Measurements from ENCODE around the gene INTS3.

INTS3 gene

GRCh38 chr1:153687346-153688125 lies 40.3 kb upstream of the INTS3 start:
- Histone ChIP-seq H3K4me3 (ENCODE audit: insufficient read depth, low read depth, low read length, poor library complexity, severe bottlenecking) (no peak overlapping the region), H3K27me3 (replicated peaks; ENCODE audit: control insufficient read depth, insufficient read depth, low read length, poor library complexity, severe bottlenecking) (no peaks in the 10 kb centered on the region), H3K4me1 (ENCODE audit: control insufficient read depth, insufficient read depth, low read length, poor library complexity, severe bottlenecking) (no peaks in the 10 kb centered on the region), H3K9me3 (ENCODE audit: control insufficient read depth, low read length) (no peaks in the 10 kb centered on the region), H3K27ac (ENCODE audit: insufficient read depth, low read length, poor library complexity, severe bottlenecking) (no peak overlapping the region), H3K36me3 (ENCODE audit: control insufficient read depth, insufficient read depth, low read length) (no peaks in the 10 kb centered on the region)
- no peak for DNase-seq

GRCh38 chr1:153688276-153688675 lies 39.6 kb upstream of the INTS3 start:
- H3K9me3 ChIP-seq (ENCODE audit: control insufficient read depth, low read length), result no peaks in the 10 kb centered on the region
- no peaks in the 10 kb centered on the region for H3K4me1 ChIP-seq (ENCODE audit: control insufficient read depth, insufficient read depth, low read length, poor library complexity, severe bottlenecking)
- H3K36me3 ChIP-seq (ENCODE audit: control insufficient read depth, insufficient read depth, low read length), result no peaks in the 10 kb centered on the region
- H3K4me3 ChIP-seq (ENCODE audit: insufficient read depth, low read depth, low read length, poor library complexity, severe bottlenecking), result no peak overlapping the region
- H3K27ac ChIP-seq (ENCODE audit: insufficient read depth, low read length, poor library complexity, severe bottlenecking), result no peak overlapping the region
- no peak for DNase-seq
- no peaks in the 10 kb centered on the region for H3K27me3 ChIP-seq (replicated peaks; ENCODE audit: control insufficient read depth, insufficient read depth, low read length, poor library complexity, severe bottlenecking)

GRCh38 chr1:153688736-153689328 lies 39.0 kb upstream of the INTS3 start:
- H3K4me1 ChIP-seq (ENCODE audit: control insufficient read depth, insufficient read depth, low read length, poor library complexity, severe bottlenecking), result no peaks in the 10 kb centered on the region
- H3K27me3 ChIP-seq (replicated peaks; ENCODE audit: control insufficient read depth, insufficient read depth, low read length, poor library complexity, severe bottlenecking), result no peaks in the 10 kb centered on the region
- no peaks in the 10 kb centered on the region for H3K36me3 ChIP-seq (ENCODE audit: control insufficient read depth, insufficient read depth, low read length)
- no peaks in the 10 kb centered on the region for H3K9me3 ChIP-seq (ENCODE audit: control insufficient read depth, low read length)
- no peak for DNase-seq
- H3K4me3 ChIP-seq (ENCODE audit: insufficient read depth, low read depth, low read length, poor library complexity, severe bottlenecking), result no peak overlapping the region
- no peak overlapping the region for H3K27ac ChIP-seq (ENCODE audit: insufficient read depth, low read length, poor library complexity, severe bottlenecking)

- H3K4me1 ChIP-seq (ENCODE audit: control insufficient read depth, insufficient read depth, low read length, poor library complexity, severe bottlenecking), result no peaks in the 10 kb centered on the region
- no peak overlapping the region for H3K4me3 ChIP-seq (ENCODE audit: insufficient read depth, low read depth, low read length, poor library complexity, severe bottlenecking)
- H3K9me3 ChIP-seq (ENCODE audit: control insufficient read depth, low read length), result no peaks in the 10 kb centered on the region
- no peak overlapping the region for H3K27ac ChIP-seq (ENCODE audit: insufficient read depth, low read length, poor library complexity, severe bottlenecking)
- H3K36me3 ChIP-seq (ENCODE audit: control insufficient read depth, insufficient read depth, low read length), result no peaks in the 10 kb centered on the region
- no peaks in the 10 kb centered on the region for H3K27me3 ChIP-seq (replicated peaks; ENCODE audit: control insufficient read depth, insufficient read depth, low read length, poor library complexity, severe bottlenecking)
- DNase-seq, result no peak
Measured at GRCh38 chr1:153693466-153693865, 34.4 kb upstream of the INTS3 start.

GRCh38 chr1:153696741-153697140 lies 31.1 kb upstream of the INTS3 start:
- no peak overlapping the region for H3K4me3 ChIP-seq (ENCODE audit: insufficient read depth, low read depth, low read length, poor library complexity, severe bottlenecking)
- no peak for DNase-seq
- H3K27ac ChIP-seq (ENCODE audit: insufficient read depth, low read length, poor library complexity, severe bottlenecking), result no peak overlapping the region
- H3K4me1 ChIP-seq (ENCODE audit: control insufficient read depth, insufficient read depth, low read length, poor library complexity, severe bottlenecking), result no peaks in the 10 kb centered on the region
- H3K9me3 ChIP-seq (ENCODE audit: control insufficient read depth, low read length), result no peaks in the 10 kb centered on the region
- H3K27me3 ChIP-seq (replicated peaks; ENCODE audit: control insufficient read depth, insufficient read depth, low read length, poor library complexity, severe bottlenecking), result no peaks in the 10 kb centered on the region
- H3K36me3 ChIP-seq (ENCODE audit: control insufficient read depth, insufficient read depth, low read length), result no peaks in the 10 kb centered on the region

DNA sequence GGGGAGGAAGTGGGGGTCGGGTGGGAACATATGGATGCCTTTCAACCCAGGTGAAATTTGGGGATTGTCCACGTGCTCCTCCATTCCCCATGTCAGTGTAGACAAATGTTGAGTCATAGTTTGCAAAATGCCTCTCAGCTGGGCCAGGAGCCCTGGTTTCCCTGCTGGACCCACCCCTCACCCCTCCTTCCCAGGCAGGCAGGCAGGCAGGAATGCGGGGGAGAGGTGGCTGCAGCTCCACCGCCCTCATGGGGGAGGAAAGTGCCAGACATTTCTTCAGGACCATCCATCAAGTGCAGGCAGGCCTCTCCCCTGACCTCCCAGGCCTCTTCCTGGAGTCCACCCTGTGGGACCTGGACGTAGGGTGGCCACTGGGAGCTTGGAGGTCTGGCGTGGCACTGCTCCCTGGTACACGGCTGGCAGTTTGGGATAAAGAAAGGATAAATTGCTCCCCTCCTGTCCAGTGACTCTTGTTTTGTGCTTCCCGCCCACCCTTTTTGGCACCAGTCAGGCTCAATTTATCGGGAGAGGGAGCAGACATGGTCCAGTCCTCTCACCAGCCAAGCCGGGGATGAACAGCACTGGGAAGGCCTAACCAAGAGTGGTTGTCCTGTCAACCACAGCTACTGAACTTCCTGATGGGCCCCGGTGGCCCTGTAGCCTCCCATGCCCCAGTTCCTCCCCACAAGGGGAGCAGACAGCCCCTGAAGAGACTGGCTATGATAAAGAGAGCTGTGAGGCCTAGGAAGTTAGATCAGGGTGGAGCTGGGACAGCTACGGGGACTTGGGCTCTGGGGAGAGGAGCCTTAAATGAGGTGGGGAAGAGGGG lies 30.4 kb upstream of the INTS3 start:
- H3K27me3 ChIP-seq (replicated peaks; ENCODE audit: control insufficient read depth, insufficient read depth, low read length, poor library complexity, severe bottlenecking), result no peaks in the 10 kb centered on the region
- no peaks in the 10 kb centered on the region for H3K9me3 ChIP-seq (ENCODE audit: control insufficient read depth, low read length)
- H3K27ac ChIP-seq (ENCODE audit: insufficient read depth, low read length, poor library complexity, severe bottlenecking), result no peak overlapping the region
- H3K4me3 ChIP-seq (ENCODE audit: insufficient read depth, low read depth, low read length, poor library complexity, severe bottlenecking), result no peak overlapping the region
- H3K36me3 ChIP-seq (ENCODE audit: control insufficient read depth, insufficient read depth, low read length), result no peaks in the 10 kb centered on the region
- H3K4me1 ChIP-seq (ENCODE audit: control insufficient read depth, insufficient read depth, low read length, poor library complexity, severe bottlenecking), result no peaks in the 10 kb centered on the region
- DNase-seq, result no peak

DNA sequence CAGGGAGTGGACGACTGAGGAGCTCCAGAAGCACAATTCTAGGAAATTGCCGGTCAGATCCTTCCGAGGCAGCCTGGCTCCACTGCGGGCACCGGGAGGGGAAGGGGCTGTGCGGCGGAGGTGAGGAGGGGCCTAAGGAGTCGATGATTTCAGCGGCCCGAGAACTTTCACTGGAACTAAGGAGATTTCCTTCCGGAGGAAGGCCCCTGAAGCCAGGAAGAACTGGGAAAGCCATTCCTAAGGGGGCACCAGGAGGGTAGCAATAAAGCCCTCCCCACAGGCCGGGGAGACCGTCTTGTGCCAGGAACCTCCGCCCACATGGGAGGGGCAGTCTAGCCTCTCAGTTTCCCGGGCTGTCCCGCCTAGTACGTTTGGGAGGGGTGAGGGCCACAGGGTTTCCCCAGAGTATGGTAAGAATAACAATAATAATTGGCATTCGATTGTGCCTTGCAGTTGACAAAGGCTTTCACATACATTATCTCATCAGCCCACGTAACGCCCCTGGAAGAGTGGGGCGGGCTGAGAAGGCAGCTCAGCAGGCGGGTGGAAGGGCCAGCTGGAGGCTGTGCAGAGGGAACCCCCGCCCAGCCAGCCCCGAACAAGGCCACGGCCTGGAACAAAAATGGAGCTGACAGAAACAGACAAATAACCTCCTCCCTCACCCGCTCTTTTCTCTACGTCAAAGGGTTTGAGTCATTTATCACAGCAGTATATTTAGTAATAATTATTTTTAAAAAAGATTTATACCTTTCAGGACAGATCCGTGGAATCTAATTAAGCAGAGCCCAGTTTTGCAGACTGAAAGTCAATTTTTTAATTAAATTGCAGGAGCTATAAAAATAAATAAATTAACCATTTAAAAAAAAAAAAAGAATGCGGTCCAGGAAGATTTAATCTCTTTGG lies 29.6 kb upstream of the INTS3 start:
- Histone ChIP-seq H3K9me3 (ENCODE audit: control insufficient read depth, low read length) (no peaks in the 10 kb centered on the region), H3K4me1 (ENCODE audit: control insufficient read depth, insufficient read depth, low read length, poor library complexity, severe bottlenecking) (no peaks in the 10 kb centered on the region), H3K27me3 (replicated peaks; ENCODE audit: control insufficient read depth, insufficient read depth, low read length, poor library complexity, severe bottlenecking) (no peaks in the 10 kb centered on the region), H3K4me3 (ENCODE audit: insufficient read depth, low read depth, low read length, poor library complexity, severe bottlenecking) (no peak overlapping the region), H3K36me3 (ENCODE audit: control insufficient read depth, insufficient read depth, low read length) (no peaks in the 10 kb centered on the region), H3K27ac (ENCODE audit: insufficient read depth, low read length, poor library complexity, severe bottlenecking) (no peak overlapping the region)
- no peak for DNase-seq

DNA sequence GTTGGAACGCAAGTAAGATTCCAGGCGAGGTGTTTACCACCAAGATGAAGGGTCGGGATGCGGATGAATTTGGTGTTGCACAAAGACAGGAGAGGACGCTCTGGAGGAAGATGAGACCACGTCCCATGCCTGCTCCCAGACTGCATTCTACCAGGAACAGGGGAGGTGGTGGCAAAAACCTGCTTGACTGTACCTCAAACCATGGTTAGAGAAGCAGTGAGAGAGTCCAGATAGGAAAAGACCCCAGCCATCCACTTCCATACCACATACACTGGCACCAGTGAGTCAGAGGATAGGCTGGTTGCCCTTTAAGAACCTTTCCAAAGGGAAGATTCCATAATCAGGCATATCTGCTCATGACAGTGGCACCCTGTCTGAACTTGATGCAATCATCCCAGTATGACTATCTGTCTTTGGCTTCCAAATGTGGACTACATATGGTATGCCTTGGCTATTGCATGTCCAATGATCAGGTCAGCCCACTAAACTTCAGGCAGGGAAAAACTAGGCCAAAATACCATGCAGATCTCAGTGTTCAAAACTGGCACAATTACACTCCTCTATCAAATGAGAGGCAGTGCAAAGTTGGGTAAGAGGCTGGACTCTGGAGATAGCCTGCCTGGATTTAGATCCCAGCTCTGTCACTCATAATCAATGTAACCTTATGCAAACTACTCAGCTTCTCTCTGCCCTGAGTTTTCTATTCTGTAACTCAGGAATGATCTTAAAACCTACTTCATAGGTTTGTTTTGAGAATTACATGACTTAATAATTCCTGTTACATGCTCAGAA lies 28.7 kb upstream of the INTS3 start:
- H3K36me3 ChIP-seq (ENCODE audit: control insufficient read depth, insufficient read depth, low read length), result no peaks in the 10 kb centered on the region
- no peak overlapping the region for H3K27ac ChIP-seq (ENCODE audit: insufficient read depth, low read length, poor library complexity, severe bottlenecking)
- no peaks in the 10 kb centered on the region for H3K9me3 ChIP-seq (ENCODE audit: control insufficient read depth, low read length)
- DNase-seq, result no peak
- no peak overlapping the region for H3K4me3 ChIP-seq (ENCODE audit: insufficient read depth, low read depth, low read length, poor library complexity, severe bottlenecking)
- H3K4me1 ChIP-seq (ENCODE audit: control insufficient read depth, insufficient read depth, low read length, poor library complexity, severe bottlenecking), result no peaks in the 10 kb centered on the region
- H3K27me3 ChIP-seq (replicated peaks; ENCODE audit: control insufficient read depth, insufficient read depth, low read length, poor library complexity, severe bottlenecking), result no peaks in the 10 kb centered on the region

GRCh38 chr1:153699768-153700167 lies 28.1 kb upstream of the INTS3 start:
- no peaks in the 10 kb centered on the region for H3K4me1 ChIP-seq (ENCODE audit: control insufficient read depth, insufficient read depth, low read length, poor library complexity, severe bottlenecking)

More at GRCh38 chr1:153699768-153700167, 28.1 kb upstream of the INTS3 start:
- no peak overlapping the region for H3K27ac ChIP-seq (ENCODE audit: insufficient read depth, low read length, poor library complexity, severe bottlenecking)
- no peaks in the 10 kb centered on the region for H3K9me3 ChIP-seq (ENCODE audit: control insufficient read depth, low read length)
- no peak for DNase-seq
- H3K36me3 ChIP-seq (ENCODE audit: control insufficient read depth, insufficient read depth, low read length), result no peaks in the 10 kb centered on the region
- no peak overlapping the region for H3K4me3 ChIP-seq (ENCODE audit: insufficient read depth, low read depth, low read length, poor library complexity, severe bottlenecking)
- H3K27me3 ChIP-seq (replicated peaks; ENCODE audit: control insufficient read depth, insufficient read depth, low read length, poor library complexity, severe bottlenecking), result no peaks in the 10 kb centered on the region
